ENCODE results near the gene TMTC1. TPM values are rescaled to one million over a fixed set of nuclear protein-coding genes. Genes with fewer than 3 reads are reported as not detected.

Gene TMTC1
- total RNA-seq, 1 experiment from 2014 or later, result 6.1 TPM

- no peak overlapping the region for H3K4me3 ChIP-seq (ENCODE audit: low read depth, low read length, poor library complexity, severe bottlenecking)
- H3K27me3 ChIP-seq (replicated peaks; ENCODE audit: insufficient read depth, low read depth, low read length, poor library complexity), result no peaks in the 10 kb centered on the region
- H3K27ac ChIP-seq (ENCODE audit: low read depth, low read length, poor library complexity, severe bottlenecking), result no peak overlapping the region
- no peak for DNase-seq (ENCODE audit: low spot score)
- TF ChIP-seq EZH2 (IDR thresholded peaks at IDR 0.05; ENCODE audit: borderline replicate concordance, low read depth, low read length, poor library complexity, severe bottlenecking) (no peak), CTCF (conservative IDR thresholded peaks at IDR 0.05; ENCODE audit: low read depth, low read length) (no peak)
- no peaks in the 10 kb centered on the region for H3K4me1 ChIP-seq (ENCODE audit: insufficient read depth, low read length, poor library complexity, severe bottlenecking)
- CTCF ChIA-PET, result no interaction called here
- no peaks in the 10 kb centered on the region for H3K36me3 ChIP-seq (ENCODE audit: insufficient read depth, low read length, poor library complexity, severe bottlenecking)
- no peaks in the 10 kb centered on the region for H3K9me3 ChIP-seq (ENCODE audit: low read depth, low read length, poor library complexity, severe bottlenecking)
- POLR2A ChIA-PET (ENCODE audit: low non-redundant PET), result no interaction called here
- intact Hi-C loops (cut with micrococcal nuclease; ENCODE audit: unreplicated experiment), result no loop called here
- no TSS peak for BruUV-seq (replicated peaks)
Measured at GRCh38 chr12:29807129-29807528, 23.4 kb upstream of the TMTC1 start.

- Histone ChIP-seq H3K9me3 (ENCODE audit: low read depth, low read length, poor library complexity, severe bottlenecking) (no peaks in the 10 kb centered on the region), H3K27me3 (replicated peaks; ENCODE audit: insufficient read depth, low read depth, low read length, poor library complexity) (no peaks in the 10 kb centered on the region), H3K27ac (ENCODE audit: low read depth, low read length, poor library complexity, severe bottlenecking) (no peak overlapping the region), H3K36me3 (ENCODE audit: insufficient read depth, low read length, poor library complexity, severe bottlenecking) (no peaks in the 10 kb centered on the region), H3K4me1 (ENCODE audit: insufficient read depth, low read length, poor library complexity, severe bottlenecking) (no peaks in the 10 kb centered on the region), H3K4me3 (ENCODE audit: low read depth, low read length, poor library complexity, severe bottlenecking) (no peak overlapping the region)
- ChIA-PET CTCF (no interaction called here), POLR2A (ENCODE audit: low non-redundant PET) (no interaction called here)
- intact Hi-C loops (cut with micrococcal nuclease; ENCODE audit: unreplicated experiment), result no loop called here
- BruUV-seq (replicated peaks), result no TSS peak
- TF ChIP-seq EZH2 (IDR thresholded peaks at IDR 0.05; ENCODE audit: borderline replicate concordance, low read depth, low read length, poor library complexity, severe bottlenecking) (no peak), CTCF (conservative IDR thresholded peaks at IDR 0.05; ENCODE audit: low read depth, low read length) (no peak)
- no peak for DNase-seq (ENCODE audit: low spot score)
Measured at GRCh38 chr12:29804019-29804418, 20.3 kb upstream of the TMTC1 start.

DNA sequence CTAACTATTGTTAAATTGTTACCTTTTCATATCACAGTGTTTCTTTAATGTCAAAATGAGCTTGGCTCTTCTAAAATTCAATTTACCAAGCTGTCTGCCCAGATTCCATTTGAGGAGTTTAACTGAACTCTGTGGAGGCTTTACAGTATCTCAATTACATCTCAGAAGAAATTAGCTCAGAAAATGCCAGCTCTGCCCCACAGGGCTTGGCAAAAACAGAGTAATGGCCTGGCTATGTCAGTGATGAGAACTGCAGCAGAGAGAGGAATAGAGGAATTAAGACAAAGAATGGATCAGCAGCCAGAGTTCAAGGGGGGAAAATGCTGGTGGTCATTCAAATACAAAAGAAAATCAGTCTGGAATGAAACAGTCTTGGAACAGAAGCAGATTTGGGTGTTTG, 15.8 kb upstream of the TMTC1 start:
- POLR2A ChIA-PET (ENCODE audit: low non-redundant PET), result no interaction called here
- H3K27ac ChIP-seq (ENCODE audit: low read depth, low read length, poor library complexity, severe bottlenecking), result no peak overlapping the region
- H3K27me3 ChIP-seq (replicated peaks; ENCODE audit: insufficient read depth, low read depth, low read length, poor library complexity), result no peaks in the 10 kb centered on the region
- intact Hi-C loops (cut with micrococcal nuclease; ENCODE audit: unreplicated experiment), result loop anchor here (5.0 kb wide), 1 partner anchor 247 kb away; no protein-coding TSS in a partner anchor
- H3K36me3 ChIP-seq (ENCODE audit: insufficient read depth, low read length, poor library complexity, severe bottlenecking), result no peaks in the 10 kb centered on the region
- BruUV-seq (replicated peaks), result no TSS peak
- H3K9me3 ChIP-seq (ENCODE audit: low read depth, low read length, poor library complexity, severe bottlenecking), result no peaks in the 10 kb centered on the region
- no peak overlapping the region for H3K4me3 ChIP-seq (ENCODE audit: low read depth, low read length, poor library complexity, severe bottlenecking)
- CTCF ChIA-PET, result no interaction called here
- peaks cover 9% of the 10 kb centered on the region for H3K4me1 ChIP-seq (ENCODE audit: insufficient read depth, low read length, poor library complexity, severe bottlenecking)
- DNase-seq (ENCODE audit: low spot score), result no peak
- no peak for TF ChIP-seq EZH2 (IDR thresholded peaks at IDR 0.05; ENCODE audit: borderline replicate concordance, low read depth, low read length, poor library complexity, severe bottlenecking)
- TF ChIP-seq CTCF (conservative IDR thresholded peaks at IDR 0.05; ENCODE audit: low read depth, low read length), result no peak
